DMS53 treated with DMSO at 0.1 percent for 48 hours (cell line): ENCODE measurements around the gene FKBP10.
"Not testable (repeated sequence)": the region's sequence is repeated elsewhere in the genome, so short reads cannot be mapped to it uniquely, and the experiment has no call there.

Experiments used
- DNase-seq: peaks from one replicate; lab custom pipeline; 2025; ENCODE audit not compliant: unreplicated experiment; lab: John Stamatoyannopoulos, UW

The FKBP10 gene

DNA sequence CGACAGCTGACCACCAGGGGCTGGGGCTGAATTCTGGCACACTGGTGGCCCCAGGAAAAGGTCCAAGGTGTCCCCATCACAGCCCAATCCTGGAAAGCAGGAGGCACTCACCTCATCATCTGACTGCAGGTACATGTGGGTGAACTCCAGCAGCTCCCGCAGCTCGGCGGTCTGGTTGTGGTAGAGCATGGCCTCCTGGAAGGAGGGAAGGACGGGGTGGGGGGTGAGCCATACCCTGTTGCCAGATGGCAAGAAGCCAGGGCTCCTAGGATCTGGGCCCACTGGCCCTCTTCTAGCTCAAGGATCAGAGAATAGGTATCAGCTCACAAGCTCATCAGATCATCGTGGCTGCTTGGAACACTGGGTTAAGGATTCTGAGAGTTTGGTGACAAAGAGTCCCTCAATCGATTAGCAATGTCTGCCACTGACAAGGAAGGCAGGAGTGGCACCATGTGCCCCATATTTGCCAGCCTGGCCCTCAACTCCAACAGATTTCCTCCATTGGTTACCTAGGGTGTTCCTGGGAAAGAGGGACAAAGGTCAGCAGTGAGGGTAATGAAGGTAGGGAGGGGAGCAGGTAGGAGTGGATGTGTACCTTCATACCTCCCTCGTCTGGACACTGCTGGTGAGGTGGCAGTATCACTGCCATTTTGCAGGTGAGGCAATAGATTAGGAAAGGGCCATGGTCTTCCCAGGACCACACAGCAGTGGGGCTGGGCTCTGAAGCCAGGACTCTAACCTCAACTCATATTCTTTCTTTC, 5.9 kb upstream of the FKBP10 start:
- DNase-seq: no peak

DNA sequence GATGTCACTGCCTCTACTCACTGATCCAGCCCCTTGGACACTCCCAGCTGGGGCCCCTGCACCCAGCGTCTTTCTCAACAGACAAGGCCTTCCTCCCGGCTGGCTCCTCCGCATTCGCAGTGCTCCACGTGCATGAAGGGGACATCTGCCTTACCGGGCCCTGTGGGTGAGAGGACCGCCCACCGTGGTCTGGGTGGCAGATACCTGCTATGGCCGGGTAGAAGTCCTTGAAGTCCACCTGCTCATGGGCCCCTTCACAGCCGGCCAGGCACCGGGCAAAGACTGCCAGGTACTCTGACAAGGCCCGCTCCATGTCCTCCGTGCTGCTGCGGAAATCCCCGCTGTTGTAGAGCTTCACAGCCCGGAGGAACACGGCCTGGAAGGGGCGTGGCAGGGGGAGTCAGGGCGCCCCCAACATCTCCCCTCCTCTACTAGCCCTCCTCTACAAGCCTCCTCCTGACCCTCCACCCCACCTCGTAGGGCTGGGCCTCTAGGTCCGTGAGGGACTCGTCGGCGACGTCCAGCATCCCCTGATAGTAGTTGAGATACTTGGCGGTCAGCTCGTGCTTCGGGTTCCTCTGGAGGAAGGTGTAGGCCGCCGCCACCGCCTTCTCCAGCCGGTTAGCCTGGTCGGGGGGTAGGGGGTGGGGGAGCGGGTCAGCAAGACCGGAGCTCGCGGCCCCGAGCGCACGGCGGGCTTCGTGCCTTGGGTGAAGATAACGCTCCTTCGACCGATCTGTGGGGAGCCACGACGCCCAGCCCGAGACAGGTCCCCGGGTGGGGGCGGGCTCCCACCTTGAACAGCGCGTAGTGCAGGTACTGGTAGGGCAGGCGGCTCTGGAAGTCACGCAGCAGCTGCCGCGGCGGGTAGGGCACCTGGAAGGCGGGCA, 1.9 kb upstream of the FKBP10 start:
- DNase-seq: no peak

DNA sequence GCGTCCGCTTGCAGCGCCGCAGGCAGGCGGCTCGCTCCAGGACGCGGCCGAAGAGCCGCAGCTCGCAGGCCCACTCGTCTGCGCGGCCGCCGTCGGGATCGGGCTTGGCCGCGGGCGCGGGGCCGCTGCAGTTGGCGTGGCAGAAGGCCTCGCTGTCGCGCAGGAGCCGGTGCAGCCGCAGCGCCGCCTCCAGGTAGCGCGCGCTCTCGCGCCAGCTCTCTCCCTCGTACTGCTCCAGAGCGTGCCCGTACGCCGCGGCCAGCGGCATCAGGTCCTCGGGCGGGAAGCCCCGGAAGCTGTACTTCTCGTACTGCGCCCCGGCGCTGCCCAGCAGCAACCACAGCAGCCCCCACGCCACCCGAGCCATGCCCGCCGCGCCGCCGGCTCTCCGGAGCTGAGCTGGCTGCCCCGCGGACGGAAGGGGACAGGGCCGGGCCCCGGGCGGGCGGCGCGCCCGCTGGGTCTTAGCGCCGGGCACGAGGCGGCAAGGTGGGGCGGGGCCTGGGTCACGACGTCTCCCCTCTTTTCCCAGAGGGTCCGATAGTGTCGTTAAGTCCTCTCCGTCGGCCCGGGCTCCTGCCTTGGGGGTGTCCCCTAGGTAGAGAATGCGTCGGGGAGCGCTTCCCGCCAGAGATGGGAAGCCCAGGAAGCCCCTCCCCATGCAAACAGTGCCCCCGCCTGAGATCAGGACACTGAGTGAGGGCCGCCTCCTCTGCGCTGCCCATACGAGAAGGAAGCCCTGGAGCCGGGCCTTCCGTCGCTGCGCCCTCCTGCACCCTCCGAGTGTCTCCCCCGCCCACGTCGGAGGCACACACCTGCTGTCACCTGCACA, 1.0 kb upstream of the FKBP10 start, which contains the start of gene P3H4:
P3H4 (minus strand) TSS at position 401 of the 832 bp plus-strand sequence; CDS start at position 367, 34 bp downstream.
- peak; percentile 70 for DNase-seq

DNA sequence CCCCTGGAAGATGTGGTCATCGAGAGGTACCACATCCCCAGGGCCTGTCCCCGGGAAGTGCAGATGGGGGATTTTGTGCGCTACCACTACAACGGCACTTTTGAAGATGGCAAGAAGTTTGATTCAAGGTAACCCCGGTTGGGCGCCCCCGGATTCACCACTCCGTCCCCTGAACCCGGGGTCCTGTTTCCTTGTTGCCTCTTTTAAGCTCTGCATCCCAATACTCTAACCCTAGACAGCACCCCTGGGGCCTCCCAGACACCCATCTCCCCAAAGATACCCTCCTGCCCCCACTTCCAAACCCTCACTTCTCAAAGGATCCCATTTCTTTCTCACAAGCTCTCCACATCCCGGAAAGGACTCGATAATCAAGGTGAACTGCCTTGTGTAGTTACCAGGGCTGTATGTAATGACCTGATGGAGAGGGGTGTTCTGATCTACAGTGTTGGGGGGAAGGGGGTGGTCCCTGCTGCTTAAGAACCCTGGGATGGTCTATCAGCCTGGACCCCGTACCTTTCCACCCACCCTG, 412 bp downstream of the FKBP10 start:
- DNase-seq: no peak

DNA sequence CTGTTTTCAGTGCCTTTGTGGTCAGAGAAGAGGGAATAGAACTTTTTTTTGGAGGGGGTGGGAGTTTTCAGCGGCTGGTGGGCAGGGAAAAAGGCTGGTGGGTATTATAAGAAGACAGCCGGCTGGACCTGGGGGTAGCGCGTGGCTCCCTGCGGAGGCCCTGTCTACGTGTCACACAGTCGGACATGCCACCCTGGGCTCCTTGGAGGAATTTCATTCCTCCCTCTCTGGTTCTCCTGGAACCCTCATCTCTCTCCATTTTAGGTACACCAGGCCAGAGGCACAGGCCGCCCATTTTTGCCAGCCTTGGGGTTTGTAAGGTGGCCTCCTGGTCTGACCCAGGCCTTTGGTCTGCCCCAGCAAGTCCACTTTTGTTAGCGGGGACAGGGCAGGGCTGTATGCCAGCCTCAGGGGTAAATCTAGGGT, 908 bp downstream of the FKBP10 start:
- DNase-seq: no peak

DNA sequence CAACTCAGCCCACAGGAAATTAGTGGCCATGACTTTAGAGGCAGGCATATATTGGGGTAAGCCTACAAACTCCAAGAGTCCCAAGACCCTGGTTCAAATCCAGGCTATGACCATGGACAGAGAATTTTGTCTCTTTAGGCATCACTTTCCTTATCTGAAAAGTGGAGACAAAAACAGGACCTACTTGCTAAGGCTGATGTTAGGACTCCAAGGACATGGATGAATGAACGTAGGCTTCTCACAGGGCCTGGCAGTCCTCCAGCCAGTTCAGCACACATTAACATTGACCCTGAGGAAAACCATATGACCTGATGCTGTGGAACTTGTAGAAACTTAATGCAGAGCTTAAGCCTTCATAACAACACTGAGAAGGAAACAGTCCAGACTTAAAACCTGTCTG, 1.4 kb downstream of the FKBP10 start:
- DNase-seq: no peak

DNA sequence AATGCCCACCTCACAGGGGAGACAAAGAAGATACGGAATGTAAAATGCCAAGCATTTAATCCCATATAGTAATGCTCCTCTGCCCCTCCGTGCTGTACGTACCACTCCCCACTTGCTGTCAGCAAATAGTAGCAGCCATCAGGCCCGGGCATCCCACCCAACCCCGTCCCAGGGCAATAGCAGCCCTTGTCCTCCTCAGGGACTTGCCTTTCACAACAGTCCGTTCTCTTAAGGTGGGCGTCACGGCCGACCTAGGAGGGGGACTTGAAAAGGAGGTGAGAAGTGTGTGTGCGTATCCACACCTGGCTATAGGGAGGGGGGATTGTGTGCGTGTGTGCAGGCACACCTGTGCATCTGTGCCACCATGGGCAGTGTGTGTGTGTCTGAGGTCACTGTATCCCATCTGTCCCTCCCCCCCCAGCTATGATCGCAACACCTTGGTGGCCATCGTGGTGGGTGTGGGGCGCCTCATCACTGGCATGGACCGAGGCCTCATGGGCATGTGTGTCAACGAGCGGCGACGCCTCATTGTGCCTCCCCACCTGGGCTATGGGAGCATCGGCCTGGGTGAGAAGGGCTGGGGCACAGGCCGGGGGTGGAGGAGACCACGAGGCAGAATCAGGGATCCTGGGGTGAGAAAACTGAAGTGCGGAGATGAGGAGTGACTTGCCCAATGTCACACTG, 4.0 kb downstream of the FKBP10 start:
- DNase-seq: no peak

DNA sequence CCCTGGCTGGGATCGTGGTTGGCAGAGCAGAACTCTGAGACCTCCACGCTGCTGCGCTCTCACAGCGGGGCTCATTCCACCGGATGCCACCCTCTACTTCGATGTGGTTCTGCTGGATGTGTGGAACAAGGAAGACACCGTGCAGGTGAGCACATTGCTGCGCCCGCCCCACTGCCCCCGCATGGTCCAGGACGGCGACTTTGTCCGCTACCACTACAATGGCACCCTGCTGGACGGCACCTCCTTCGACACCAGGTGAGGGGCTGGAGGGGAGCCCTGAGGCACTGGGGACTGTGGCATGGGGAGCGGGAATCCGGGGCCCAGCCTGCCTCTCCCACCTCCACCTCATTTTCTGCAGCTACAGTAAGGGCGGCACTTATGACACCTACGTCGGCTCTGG, 5.2 kb downstream of the FKBP10 start:
- DNase-seq: no peak

DNA sequence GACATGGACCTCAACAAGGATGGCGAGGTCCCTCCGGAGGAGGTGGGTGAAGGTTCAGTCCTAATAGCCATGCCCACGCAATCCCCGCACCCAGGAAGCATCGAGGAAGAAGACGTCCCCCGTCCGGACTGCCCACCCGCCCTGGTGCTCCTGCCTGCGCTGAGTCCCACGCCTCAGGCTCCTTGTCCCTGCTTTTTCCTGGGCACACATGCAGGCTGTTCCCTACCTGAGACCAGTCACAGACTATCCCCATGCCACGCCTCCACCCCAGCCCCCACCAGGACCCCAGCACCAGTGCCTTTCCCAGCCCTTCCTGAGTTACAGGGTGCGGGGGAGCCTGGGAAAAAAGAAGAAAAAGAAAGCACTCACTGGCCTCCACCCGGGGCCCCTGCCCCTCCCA, 9.0 kb downstream of the FKBP10 start:
- no peak for DNase-seq

DNA sequence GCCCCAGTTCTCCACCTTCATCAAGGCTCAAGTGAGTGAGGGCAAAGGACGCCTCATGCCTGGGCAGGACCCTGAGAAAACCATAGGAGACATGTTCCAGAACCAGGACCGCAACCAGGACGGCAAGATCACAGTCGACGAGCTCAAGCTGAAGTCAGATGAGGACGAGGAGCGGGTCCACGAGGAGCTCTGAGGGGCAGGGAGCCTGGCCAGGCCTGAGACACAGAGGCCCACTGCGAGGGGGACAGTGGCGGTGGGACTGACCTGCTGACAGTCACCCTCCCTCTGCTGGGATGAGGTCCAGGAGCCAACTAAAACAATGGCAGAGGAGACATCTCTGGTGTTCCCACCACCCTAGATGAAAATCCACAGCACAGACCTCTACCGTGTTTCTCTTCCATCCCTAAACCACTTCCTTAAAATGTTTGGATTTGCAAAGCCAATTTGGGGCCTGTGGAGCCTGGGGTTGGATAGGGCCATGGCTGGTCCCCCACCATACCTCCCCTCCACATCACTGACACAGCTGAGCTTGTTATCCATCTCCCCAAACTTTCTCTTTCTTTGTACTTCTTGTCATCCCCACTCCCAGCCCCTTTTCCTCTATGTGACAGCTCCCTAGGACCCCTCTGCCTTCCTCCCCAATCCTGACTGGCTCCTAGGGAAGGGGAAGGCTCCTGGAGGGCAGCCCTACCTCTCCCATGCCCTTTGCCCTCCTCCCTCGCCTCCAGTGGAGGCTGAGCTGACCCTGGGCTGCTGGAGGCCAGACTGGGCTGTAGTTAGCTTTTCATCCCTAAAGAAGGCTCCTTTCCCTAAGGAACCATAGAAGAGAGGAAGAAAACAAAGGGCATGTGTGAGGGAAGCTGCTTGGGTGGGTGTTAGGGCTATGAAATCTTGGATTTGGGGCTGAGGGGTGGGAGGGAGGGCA, 9.7 kb downstream of the FKBP10 start:
- DNase-seq: no peak

DNA sequence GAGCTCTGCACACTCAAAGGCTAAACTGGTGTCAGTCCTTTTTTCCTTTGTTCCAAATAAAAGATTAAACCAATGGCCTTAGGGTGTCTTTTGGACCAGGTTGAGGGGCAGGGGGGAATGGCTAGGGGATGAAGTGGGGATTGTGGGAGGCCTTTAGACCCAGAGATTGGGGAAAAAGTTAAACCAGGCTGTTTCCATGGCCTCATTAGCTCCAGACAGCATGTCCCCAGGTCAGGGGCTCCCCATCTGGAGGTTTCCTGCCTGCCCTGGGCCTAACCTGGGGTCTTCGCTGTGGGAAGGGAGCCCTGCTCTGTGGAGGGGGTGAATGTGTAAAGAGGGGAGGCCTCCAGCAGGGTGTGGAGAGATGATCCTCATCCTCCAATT, 10.3 kb downstream of the FKBP10 start:
- no peak for DNase-seq

DNA sequence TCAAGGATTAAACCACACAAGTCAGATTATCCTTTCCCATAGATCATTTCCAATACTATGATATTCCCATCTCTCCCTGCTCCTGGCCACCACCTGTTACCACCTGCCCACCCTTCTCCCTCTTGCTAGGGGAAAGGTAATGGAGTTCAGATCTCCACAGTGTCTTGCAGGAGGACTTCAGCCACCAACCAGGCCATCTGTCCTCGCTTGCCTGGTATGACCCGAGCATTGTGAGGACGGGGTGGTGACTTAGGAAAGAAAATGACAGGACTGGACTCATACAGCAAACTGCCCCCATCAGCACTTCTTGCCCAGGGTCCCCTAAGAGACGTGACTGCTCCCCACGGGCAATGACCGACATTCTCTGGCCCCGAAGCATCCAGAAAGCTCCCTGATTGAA, 10.8 kb downstream of the FKBP10 start:
- DNase-seq: no peak

DNA sequence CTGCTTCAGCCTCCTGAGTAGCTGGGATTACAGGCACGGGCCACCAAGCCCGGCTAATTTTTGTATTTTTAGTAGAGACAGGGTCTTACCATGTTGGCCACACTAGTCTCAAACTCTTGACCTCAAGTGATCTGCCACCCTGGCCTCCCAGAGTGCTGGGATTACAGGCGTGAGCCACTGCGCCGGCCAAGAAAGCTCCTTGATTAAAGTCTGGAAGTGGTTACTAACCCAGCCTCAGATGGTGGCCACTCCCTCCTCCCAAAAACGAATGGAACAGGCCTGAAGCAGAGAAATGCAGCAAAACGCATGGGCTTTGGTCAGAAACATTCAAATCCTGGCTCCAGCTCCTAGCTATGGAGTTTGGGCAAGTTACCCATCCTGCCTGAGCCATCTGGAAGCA, 11.3 kb downstream of the FKBP10 start:
- DNase-seq: no peak

DNA sequence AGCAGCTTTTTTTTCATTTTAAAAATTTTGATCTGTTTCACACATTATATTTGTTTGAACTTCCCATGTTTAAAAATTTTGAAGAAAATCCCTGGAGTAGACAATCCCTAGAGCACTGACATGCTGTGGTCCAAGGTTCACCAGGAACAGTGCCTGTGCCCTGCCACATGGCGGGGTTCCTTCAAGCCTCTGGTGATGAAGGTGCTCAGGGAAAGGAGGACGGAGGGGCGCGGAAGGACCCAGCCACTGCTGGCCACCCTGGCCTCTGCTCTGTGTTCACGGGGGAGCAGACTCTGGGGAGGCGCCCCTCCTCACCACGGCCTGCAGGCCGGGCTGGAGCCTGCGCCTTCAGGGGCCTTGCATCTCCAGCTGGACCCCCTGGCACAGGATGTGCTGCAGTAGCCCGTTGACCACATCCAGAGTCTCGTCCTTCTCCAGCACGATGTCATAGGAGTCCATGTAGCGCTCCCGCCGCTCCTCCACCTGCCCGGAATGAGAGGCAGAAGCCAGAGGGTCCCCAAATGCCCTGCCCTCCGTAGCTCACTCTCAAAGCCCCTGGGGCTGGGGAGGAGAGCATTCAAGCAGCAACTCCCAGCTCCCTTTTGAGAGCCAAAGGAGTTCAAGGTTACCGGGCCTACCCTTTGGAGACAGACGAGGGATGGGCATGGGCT, 12.5 kb downstream of the FKBP10 start:
- DNase-seq: no peak

DNA sequence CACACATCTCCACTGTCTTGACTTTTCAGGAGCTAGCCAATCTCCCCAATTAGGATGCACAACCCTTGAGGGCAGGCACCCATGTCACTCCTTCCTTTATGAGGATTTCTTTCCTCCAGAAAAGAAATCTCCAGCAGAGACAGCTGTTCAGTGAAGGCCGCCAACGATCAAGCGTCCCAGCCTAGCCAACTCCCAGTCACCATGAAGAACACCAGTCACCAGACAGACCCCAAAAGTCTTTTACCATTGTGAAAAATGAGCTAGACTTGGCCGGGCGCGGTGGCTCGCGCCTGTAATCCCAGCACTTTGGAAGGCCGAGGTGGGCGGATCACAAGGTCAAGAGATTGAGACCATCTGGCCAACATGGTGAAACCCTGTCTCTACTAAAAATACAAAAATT, 17.2 kb downstream of the FKBP10 start:
- DNase-seq: not testable (repeated sequence)

DNA sequence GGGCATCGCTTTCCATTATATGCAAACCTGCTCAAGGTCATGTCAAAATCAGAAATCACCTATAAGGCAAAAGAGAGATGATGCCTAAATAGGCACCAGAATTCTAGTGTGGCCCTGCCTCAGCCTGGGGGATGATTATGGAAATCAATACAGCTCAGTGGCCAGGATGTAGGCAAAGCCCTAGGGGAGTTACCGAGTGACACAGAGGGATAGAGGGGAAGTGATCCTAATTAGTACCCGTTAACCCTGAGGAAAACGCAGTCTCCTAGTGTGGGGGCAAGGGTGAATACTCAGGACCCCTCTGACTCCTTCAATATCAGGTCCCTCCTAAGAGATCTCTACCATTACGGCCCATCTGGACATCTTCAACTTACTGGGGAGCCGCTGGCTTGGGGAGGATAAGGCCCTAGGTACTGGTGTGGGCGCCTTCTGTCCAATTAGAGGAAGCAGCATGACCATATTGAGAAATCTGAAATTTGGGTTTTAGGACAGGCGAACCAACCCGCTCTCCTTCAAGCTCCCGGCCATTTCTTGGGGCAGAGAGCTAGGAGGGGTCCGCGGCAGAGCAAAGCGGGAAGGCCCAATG, 22.5 kb downstream of the FKBP10 start:
- no peak for DNase-seq

DNA sequence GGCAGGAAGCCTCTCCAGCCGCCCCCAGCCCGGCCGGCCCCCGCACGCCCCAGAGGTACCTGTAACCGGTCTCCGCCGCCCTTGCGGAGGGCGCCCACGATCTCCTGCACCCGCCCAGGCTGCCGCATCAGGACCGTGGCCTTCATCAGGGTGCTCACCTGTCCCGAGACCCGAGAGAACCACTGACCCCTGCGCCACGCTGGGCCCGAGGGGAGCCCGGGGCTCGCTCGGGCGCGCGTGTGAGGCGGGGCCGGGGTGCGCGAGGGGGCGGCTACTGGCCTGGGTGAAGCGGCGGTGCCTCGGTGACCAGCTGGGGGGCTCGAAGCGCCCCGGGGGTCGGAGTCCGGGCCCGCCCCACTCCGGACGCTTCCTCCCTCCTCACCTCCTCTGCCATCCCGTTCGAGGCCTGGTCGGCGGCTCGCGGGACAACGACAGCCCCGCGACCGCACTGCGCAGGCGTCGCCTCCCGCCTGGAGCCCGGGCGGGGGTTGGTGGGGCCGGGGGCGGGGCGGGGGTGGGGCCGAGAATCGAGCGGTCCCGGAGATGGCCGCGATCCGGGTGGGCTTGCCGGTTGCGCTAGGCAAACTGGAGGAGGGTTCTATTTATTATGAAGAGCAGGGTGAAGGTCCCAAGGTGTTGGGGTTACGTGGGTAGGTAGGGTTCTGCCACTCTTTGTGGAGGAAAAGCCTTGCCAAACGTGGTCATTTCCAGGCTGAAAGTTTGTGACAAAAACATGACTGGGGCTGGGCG, 23.2 kb downstream of the FKBP10 start, which contains the start of gene NT5C3B:
NT5C3B (minus strand) TSS at position 433 of the 750 bp plus-strand sequence; CDS start at position 394, 39 bp downstream.
- no peak for DNase-seq
